Activated CD8-positive, alpha-beta T cell treated with anti-CD3 and anti-CD28 coated beads for 36 hours (primary cell): ENCODE data around the gene KCNH2. TPM values are rescaled to one million over a fixed set of nuclear protein-coding genes. Genes with fewer than 3 reads are reported as not detected.

Source experiments
- ATAC-seq: fragments of 200-7000 bp; cut with Tn5 transposase; one replicate; pipeline ENCODE4 v1.10.0; 2021; ENCODE audit warnings: mild to moderate bottlenecking, moderate library complexity
- CTCF ChIA-PET: fragments of 350-600 bp; sonication (Branson Sonifier 250); formaldehyde crosslinking; loops from one replicate; lab custom pipeline; 2021; ENCODE audit warnings: antibody characterized with exemption; lab: Charles Lee
- POLR2A ChIA-PET: fragments of 350-600 bp; sonication (Branson Sonifier 250); formaldehyde crosslinking; loops from one replicate; lab custom pipeline; 2021; ENCODE audit warnings: antibody characterized with exemption; lab: Charles Lee
- DNase-seq: peaks from one replicate; pipeline ENCODE4 v3.0.0-alpha.2; 2020
- H3K27ac Mint-ChIP-seq: one replicate; pipeline ENCODE4 v1.8.0; 2021; ENCODE audit warnings: mild to moderate bottlenecking, mixed read lengths
- H3K27me3 Mint-ChIP-seq: one replicate; pipeline ENCODE4 v1.8.0; 2021; ENCODE audit warnings: mixed read lengths
- H3K36me3 Mint-ChIP-seq: one replicate; pipeline ENCODE4 v1.8.0; 2021; ENCODE audit warnings: low read depth, mixed read lengths
- H3K4me1 Mint-ChIP-seq: one replicate; pipeline ENCODE4 v1.8.0; 2021; ENCODE audit warnings: low read depth, mixed read lengths
- H3K4me3 Mint-ChIP-seq: one replicate; pipeline ENCODE4 v1.8.0; 2021; ENCODE audit warnings: mild to moderate bottlenecking, moderate library complexity, mixed read lengths
- H3K9me3 Mint-ChIP-seq: one replicate; pipeline ENCODE4 v1.8.0; 2021; ENCODE audit warnings: mixed read lengths
- CTCF ChIP-seq: fragments of 200-600 bp; IDR thresholded peaks from one replicate; pipeline ENCODE4 v1.8.0; 2022; ENCODE audit warnings: antibody characterized with exemption, mild to moderate bottlenecking
- intact Hi-C: fragments of 100-400 bp; cut with micrococcal nuclease; formaldehyde crosslinking; loops from one replicate; pipeline ENCODE4 v1.10.0; 2022
- total RNA-seq, 2 experiments: library from RNA; stranded (reverse); gene quantifications; one replicate each; pipeline ENCODE4 v1.2.3, GENCODE V29; 2021

The KCNH2 gene
- total RNA-seq, 2 experiments from 2014 or later = 0.23 to 0.29 TPM

GRCh38 chr7:150939052-150939451, 39.1 kb downstream of the KCNH2 start:
- Mint-ChIP-seq H3K4me3 (no peak overlapping the region), H3K36me3 (no peaks in the 10 kb centered on the region), H3K9me3 (no peaks in the 10 kb centered on the region), H3K4me1 (peaks cover 36% of the 10 kb centered on the region), H3K27ac (no peak overlapping the region), H3K27me3 (peaks cover 2% of the 10 kb centered on the region)
- ChIA-PET CTCF (interaction anchor here (1.2 to 2.2 kb wide), 6 partner anchors 8 to 63 kb away, joined by 3 to 19 read pairs (median 4); no protein-coding TSS in a partner anchor), POLR2A (interaction anchor here (1.2 kb wide), 1 partner anchor 16 kb away, joined by 4 read pairs; no protein-coding TSS in a partner anchor)
- DNase-seq (no peak), ATAC-seq (no peak)
- intact Hi-C loops = loop anchor here (5.0 kb wide), 1 partner anchor 42 kb away; no protein-coding TSS in a partner anchor
- no peak for TF ChIP-seq CTCF

- intact Hi-C loops = loop anchor here (5.0 kb wide), 1 partner anchor 41 kb away; no protein-coding TSS in a partner anchor
- H3K4me3 Mint-ChIP-seq = no peak overlapping the region
- CTCF ChIA-PET = interaction anchor here (1.2 to 2.2 kb wide), 9 partner anchors 8 to 162 kb away, joined by 3 to 19 read pairs (median 4); no protein-coding TSS in a partner anchor
Measured at GRCh38 chr7:150938566-150938965, 39.6 kb downstream of the KCNH2 start.

GRCh38 chr7:150937848-150938561, 40.1 kb downstream of the KCNH2 start:
- no peaks in the 10 kb centered on the region for H3K36me3 Mint-ChIP-seq
- H3K27ac Mint-ChIP-seq = no peak overlapping the region
- POLR2A ChIA-PET = interaction anchor here (0.8 to 1.1 kb wide), 2 partner anchors 14 to 61 kb away, joined by 3 read pairs; no protein-coding TSS in a partner anchor
- peaks cover 36% of the 10 kb centered on the region for H3K4me1 Mint-ChIP-seq
- no peaks in the 10 kb centered on the region for H3K9me3 Mint-ChIP-seq
- TF ChIP-seq CTCF = no peak
- ATAC-seq = peak; percentile 71
- peak; percentile 62 for DNase-seq
- peak overlapping the region; percentile 32 for H3K4me3 Mint-ChIP-seq
- H3K27me3 Mint-ChIP-seq = peaks cover 2% of the 10 kb centered on the region
- CTCF ChIA-PET = interaction anchor here (1.0 to 2.2 kb wide), 10 partner anchors 9 to 583 kb away, joined by 3 to 19 read pairs (median 4); no protein-coding TSS in a partner anchor
- intact Hi-C loops = loop anchor here (5.0 kb wide), 1 partner anchor 41 kb away; no protein-coding TSS in a partner anchor

More at GRCh38 chr7:150938566-150938965, 39.6 kb downstream of the KCNH2 start:
- POLR2A ChIA-PET = no interaction called here
- no peak overlapping the region for H3K27ac Mint-ChIP-seq
- DNase-seq (no peak), ATAC-seq (no peak)
- no peaks in the 10 kb centered on the region for H3K9me3 Mint-ChIP-seq
- no peaks in the 10 kb centered on the region for H3K36me3 Mint-ChIP-seq
- peaks cover 2% of the 10 kb centered on the region for H3K27me3 Mint-ChIP-seq
- H3K4me1 Mint-ChIP-seq = peaks cover 36% of the 10 kb centered on the region
- no peak for TF ChIP-seq CTCF

GRCh38 chr7:150936018-150936417, 42.1 kb downstream of the KCNH2 start:
- no peak overlapping the region for H3K4me3 Mint-ChIP-seq
- CTCF ChIA-PET = no interaction called here
- TF ChIP-seq CTCF = no peak
- intact Hi-C loops = loop anchor here (5.0 kb wide), 1 partner anchor 39 kb away; no protein-coding TSS in a partner anchor
- H3K27me3 Mint-ChIP-seq = peaks cover 2% of the 10 kb centered on the region
- H3K4me1 Mint-ChIP-seq = peaks cover 24% of the 10 kb centered on the region
- DNase-seq (no peak), ATAC-seq (no peak)
- H3K9me3 Mint-ChIP-seq = no peaks in the 10 kb centered on the region
- POLR2A ChIA-PET = no interaction called here
- no peak overlapping the region for H3K27ac Mint-ChIP-seq
- H3K36me3 Mint-ChIP-seq = no peaks in the 10 kb centered on the region

GRCh38 chr7:150935149-150935548, 43.0 kb downstream of the KCNH2 start:
- intact Hi-C loops = loop anchor here (5.0 kb wide), 1 partner anchor 38 kb away; no protein-coding TSS in a partner anchor
- DNase-seq = no peak
- H3K27ac Mint-ChIP-seq = no peak overlapping the region
- H3K4me3 Mint-ChIP-seq = no peak overlapping the region
- H3K4me1 Mint-ChIP-seq = peaks cover 24% of the 10 kb centered on the region
- H3K36me3 Mint-ChIP-seq = no peaks in the 10 kb centered on the region
- no peak for TF ChIP-seq CTCF
- CTCF ChIA-PET = interaction anchor here (0.6 to 0.7 kb wide), 2 partner anchors 18 to 34 kb away, joined by 3 read pairs; no protein-coding TSS in a partner anchor
- H3K9me3 Mint-ChIP-seq = no peaks in the 10 kb centered on the region
- POLR2A ChIA-PET = no interaction called here
- peaks cover 2% of the 10 kb centered on the region for H3K27me3 Mint-ChIP-seq
- ATAC-seq = no peak
